HepG2 (cell line): Measurements from ENCODE around the gene DCST2. TPM values are rescaled to one million over a fixed set of nuclear protein-coding genes. Genes with fewer than 3 reads are reported as not detected.

Source experiments
- FOSL1 ChIP-seq: sonication (generic); formaldehyde crosslinking; IDR thresholded peaks from 2 replicates; pipeline ENCODE4 v1.9.0; 2021; ENCODE audit warnings: missing genetic modification reagents, borderline replicate concordance
- GZF1 ChIP-seq: sonication (generic); formaldehyde crosslinking; IDR thresholded peaks from 2 replicates; pipeline ENCODE4 v1.5.1; 2020; ENCODE audit warnings: mild to moderate bottlenecking, missing genetic modification reagents
- HDAC1 ChIP-seq: sonication (generic); formaldehyde crosslinking; IDR thresholded peaks from 2 replicates; pipeline ENCODE4 v1.5.1; 2020; ENCODE audit warnings: mild to moderate bottlenecking, missing genetic modification reagents
- NR3C1 ChIP-seq: sonication (generic); formaldehyde crosslinking; IDR thresholded peaks from 2 replicates; pipeline ENCODE4 v1.4.0; 2020; ENCODE audit warnings: missing genetic modification reagents
- POLR2AphosphoS5 ChIP-seq: IDR thresholded peaks from 2 replicates; pipeline ENCODE4 v1.6.1; 2012; ENCODE audit warnings: low read depth, low read length
- TAF1 ChIP-seq: sonication (generic); formaldehyde crosslinking; IDR thresholded peaks from 2 replicates; pipeline ENCODE4 v1.4.0; 2020; ENCODE audit warnings: missing genetic modification reagents
- ZNF12 ChIP-seq: sonication (generic); formaldehyde crosslinking; IDR thresholded peaks from 2 replicates; pipeline ENCODE4 v1.5.0; 2020; ENCODE audit warnings: missing genetic modification reagents
- ZNF350 ChIP-seq: sonication (generic); formaldehyde crosslinking; IDR thresholded peaks from 2 replicates; pipeline ENCODE4 v1.4.0; 2020; ENCODE audit warnings: mild to moderate bottlenecking, low read depth, missing genetic modification reagents, borderline replicate concordance
- ZNF530 ChIP-seq: sonication (generic); formaldehyde crosslinking; IDR thresholded peaks from 2 replicates; pipeline ENCODE4 v1.5.0; 2020; ENCODE audit warnings: low read depth, mild to moderate bottlenecking, missing genetic modification reagents
- ZNF891 ChIP-seq: sonication (generic); formaldehyde crosslinking; IDR thresholded peaks from 2 replicates; pipeline ENCODE4 v1.5.0; 2020; ENCODE audit warnings: mild to moderate bottlenecking, missing genetic modification reagents
- polyA plus RNA-seq, 8 experiments: library from polyadenylated mRNA; depleted of rRNA in 3 of 8; stranded (reverse) in 7 of 8; unstranded in 1 of 8; fragments of >200 nt; fragmentation: Illumina TruSeq in 4 of 8; extraction: Trizol in 4 of 8; gene quantifications; 2 replicates each; pipeline versions ENCODE4 v1.2.1 to v1.2.3, GENCODE V29; 2011 to 2016; ENCODE audit warnings: low read depth in 4 of 8, missing spikeins in 1 of 8, mixed read lengths in 1 of 8; ENCODE audit not compliant: insufficient read depth in 1 of 8
- total RNA-seq, 5 experiments: library from RNA; depleted of rRNA; stranded (reverse); fragments of >200 nt; fragmentation: Illumina TruSeq; extraction: Trizol; gene quantifications; 2 replicates each; pipeline ENCODE4 v1.2.3, GENCODE V29; 2016; ENCODE audit warnings: low read depth in 1 of 5
- TF ChIP-seq, protein P1 (sequence below), 2 experiments: sonication (generic) in 1 of 2; formaldehyde crosslinking in 1 of 2; IDR thresholded peaks; 2 replicates each; pipeline versions ENCODE4 v1.4.0 to v1.6.1; 2018 to 2020; ENCODE audit warnings: missing genetic modification reagents in 2 of 2, borderline replicate concordance in 1 of 2, low read depth in 1 of 2, mild to moderate bottlenecking in 1 of 2, missing biosample characterization in 1 of 2
- TF ChIP-seq, protein P2 (sequence below): sonication (generic); formaldehyde crosslinking; IDR thresholded peaks from 2 replicates; pipeline ENCODE4 v1.4.0; 2020; ENCODE audit warnings: missing genetic modification reagents
- TF ChIP-seq, protein P3 (sequence below): sonication (generic); formaldehyde crosslinking; IDR thresholded peaks from 2 replicates; pipeline ENCODE4 v1.8.0; 2022; ENCODE audit warnings: mild to moderate bottlenecking, missing genetic modification reagents, moderate library complexity
- TF ChIP-seq, protein P4 (sequence below): sonication (generic); formaldehyde crosslinking; IDR thresholded peaks from 2 replicates; pipeline ENCODE4 v1.4.0; 2020; ENCODE audit warnings: missing genetic modification reagents, borderline replicate concordance
- TF ChIP-seq, protein P5 (sequence below): sonication (generic); formaldehyde crosslinking; IDR thresholded peaks from 2 replicates; pipeline ENCODE4 v1.8.0; 2022; ENCODE audit warnings: missing genetic modification reagents, mild to moderate bottlenecking, moderate library complexity, borderline replicate concordance
- TF ChIP-seq, protein P6 (sequence below): sonication (generic); formaldehyde crosslinking; IDR thresholded peaks from 2 replicates; pipeline ENCODE4 v1.5.1; 2020; ENCODE audit warnings: missing genetic modification reagents, mild to moderate bottlenecking, borderline replicate concordance

Gene DCST2
- total and polyA plus RNA-seq, 2 of the 13 experiments (the other 11 are each of a cell fraction or from before 2014, with no cell fraction given): 0.74 TPM; not detected in 1

DNA sequence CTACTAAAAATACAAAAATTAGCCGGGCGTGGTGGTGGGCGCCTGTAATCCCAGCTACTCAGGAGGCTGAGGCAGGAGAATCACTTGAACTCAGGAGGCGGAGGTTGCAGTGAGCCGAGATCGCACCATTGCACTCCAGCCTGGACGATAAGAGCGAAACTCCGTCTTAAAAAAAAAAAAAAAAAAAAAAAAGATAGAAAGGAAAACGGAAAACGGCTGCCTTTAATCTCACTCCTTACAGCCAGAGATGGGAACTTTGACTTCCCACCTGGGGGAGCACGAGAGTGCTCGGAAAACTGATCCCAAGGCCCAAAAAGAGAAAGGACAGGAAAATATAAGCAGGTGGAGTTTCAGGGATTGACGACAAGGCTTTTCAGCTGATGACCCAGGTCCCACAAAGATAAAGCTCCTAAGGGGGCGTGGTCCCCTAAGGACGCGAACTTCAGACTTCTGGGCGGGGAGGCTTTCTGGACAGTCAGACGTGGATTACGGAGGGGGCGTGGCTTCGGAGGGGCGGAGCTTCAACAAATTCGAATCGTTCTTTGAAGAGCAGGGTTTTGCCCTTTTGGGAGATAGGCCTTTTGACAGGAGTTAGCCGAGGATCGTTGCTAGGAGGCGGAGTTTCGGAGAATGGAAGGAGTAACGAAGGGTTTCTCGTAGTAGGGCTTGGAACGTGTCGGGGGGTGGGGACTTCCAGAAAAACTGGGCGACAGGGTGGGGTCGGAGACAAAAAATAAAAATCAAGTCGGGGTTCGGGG is 60.1 kb downstream of the DCST2 start (continued):
- TF ChIP-seq, protein P1, sequence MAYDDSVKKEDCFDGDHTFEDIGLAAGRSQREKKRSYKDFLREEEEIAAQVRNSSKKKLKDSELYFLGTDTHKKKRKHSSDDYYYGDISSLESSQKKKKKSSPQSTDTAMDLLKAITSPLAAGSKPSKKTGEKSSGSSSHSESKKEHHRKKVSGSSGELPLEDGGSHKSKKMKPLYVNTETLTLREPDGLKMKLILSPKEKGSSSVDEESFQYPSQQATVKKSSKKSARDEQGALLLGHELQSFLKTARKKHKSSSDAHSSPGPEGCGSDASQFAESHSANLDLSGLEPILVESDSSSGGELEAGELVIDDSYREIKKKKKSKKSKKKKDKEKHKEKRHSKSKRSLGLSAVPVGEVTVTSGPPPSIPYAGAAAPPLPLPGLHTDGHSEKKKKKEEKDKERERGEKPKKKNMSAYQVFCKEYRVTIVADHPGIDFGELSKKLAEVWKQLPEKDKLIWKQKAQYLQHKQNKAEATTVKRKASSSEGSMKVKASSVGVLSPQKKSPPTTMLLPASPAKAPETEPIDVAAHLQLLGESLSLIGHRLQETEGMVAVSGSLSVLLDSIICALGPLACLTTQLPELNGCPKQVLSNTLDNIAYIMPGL (CRISPR knock-in tag; IDR thresholded peaks at IDR 0.05; ENCODE audit: borderline replicate concordance in 1 of 2, low read depth in 1 of 2): no peak
- TF ChIP-seq, protein P2, sequence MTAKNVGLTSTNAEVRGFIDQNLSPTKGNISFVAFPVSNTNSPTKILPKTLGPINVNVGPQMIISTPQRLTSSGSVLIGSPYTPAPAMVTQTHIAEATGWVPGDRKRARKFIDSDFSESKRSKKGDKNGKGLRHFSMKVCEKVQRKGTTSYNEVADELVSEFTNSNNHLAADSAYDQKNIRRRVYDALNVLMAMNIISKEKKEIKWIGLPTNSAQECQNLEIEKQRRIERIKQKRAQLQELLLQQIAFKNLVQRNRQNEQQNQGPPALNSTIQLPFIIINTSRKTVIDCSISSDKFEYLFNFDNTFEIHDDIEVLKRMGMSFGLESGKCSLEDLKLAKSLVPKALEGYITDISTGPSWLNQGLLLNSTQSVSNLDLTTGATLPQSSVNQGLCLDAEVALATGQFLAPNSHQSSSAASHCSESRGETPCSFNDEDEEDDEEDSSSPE (CRISPR knock-in tag): 0 out of 2 replicates have a peak, but pooled peaks have one; percentile 34
- no peak for TF ChIP-seq GZF1
- TF ChIP-seq ZNF530 (CRISPR knock-in tag): no peak
- TF ChIP-seq NR3C1 (CRISPR knock-in tag): no peak
- TF ChIP-seq ZNF12: no peak
- peak; percentile 39 for TF ChIP-seq HDAC1 (CRISPR knock-in tag)
- peak; percentile 98 for TF ChIP-seq POLR2AphosphoS5
- TF ChIP-seq, protein P3, sequence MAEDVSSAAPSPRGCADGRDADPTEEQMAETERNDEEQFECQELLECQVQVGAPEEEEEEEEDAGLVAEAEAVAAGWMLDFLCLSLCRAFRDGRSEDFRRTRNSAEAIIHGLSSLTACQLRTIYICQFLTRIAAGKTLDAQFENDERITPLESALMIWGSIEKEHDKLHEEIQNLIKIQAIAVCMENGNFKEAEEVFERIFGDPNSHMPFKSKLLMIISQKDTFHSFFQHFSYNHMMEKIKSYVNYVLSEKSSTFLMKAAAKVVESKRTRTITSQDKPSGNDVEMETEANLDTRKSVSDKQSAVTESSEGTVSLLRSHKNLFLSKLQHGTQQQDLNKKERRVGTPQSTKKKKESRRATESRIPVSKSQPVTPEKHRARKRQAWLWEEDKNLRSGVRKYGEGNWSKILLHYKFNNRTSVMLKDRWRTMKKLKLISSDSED (CRISPR knock-in tag): no peak
- no peak for TF ChIP-seq ZNF891 (CRISPR knock-in tag)
- TF ChIP-seq, protein P4, sequence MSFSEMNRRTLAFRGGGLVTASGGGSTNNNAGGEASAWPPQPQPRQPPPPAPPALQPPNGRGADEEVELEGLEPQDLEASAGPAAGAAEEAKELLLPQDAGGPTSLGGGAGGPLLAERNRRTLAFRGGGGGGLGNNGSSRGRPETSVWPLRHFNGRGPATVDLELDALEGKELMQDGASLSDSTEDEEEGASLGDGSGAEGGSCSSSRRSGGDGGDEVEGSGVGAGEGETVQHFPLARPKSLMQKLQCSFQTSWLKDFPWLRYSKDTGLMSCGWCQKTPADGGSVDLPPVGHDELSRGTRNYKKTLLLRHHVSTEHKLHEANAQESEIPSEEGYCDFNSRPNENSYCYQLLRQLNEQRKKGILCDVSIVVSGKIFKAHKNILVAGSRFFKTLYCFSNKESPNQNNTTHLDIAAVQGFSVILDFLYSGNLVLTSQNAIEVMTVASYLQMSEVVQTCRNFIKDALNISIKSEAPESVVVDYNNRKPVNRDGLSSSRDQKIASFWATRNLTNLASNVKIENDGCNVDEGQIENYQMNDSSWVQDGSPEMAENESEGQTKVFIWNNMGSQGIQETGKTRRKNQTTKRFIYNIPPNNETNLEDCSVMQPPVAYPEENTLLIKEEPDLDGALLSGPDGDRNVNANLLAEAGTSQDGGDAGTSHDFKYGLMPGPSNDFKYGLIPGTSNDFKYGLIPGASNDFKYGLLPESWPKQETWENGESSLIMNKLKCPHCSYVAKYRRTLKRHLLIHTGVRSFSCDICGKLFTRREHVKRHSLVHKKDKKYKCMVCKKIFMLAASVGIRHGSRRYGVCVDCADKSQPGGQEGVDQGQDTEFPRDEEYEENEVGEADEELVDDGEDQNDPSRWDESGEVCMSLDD (CRISPR knock-in tag): no peak; the same call in 1 of the 2 replicates
- TF ChIP-seq TAF1: no peak
- TF ChIP-seq, protein P5, sequence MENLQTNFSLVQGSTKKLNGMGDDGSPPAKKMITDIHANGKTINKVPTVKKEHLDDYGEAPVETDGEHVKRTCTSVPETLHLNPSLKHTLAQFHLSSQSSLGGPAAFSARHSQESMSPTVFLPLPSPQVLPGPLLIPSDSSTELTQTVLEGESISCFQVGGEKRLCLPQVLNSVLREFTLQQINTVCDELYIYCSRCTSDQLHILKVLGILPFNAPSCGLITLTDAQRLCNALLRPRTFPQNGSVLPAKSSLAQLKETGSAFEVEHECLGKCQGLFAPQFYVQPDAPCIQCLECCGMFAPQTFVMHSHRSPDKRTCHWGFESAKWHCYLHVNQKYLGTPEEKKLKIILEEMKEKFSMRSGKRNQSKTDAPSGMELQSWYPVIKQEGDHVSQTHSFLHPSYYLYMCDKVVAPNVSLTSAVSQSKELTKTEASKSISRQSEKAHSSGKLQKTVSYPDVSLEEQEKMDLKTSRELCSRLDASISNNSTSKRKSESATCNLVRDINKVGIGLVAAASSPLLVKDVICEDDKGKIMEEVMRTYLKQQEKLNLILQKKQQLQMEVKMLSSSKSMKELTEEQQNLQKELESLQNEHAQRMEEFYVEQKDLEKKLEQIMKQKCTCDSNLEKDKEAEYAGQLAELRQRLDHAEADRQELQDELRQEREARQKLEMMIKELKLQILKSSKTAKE (CRISPR knock-in tag): peak; percentile 25; the same call in 1 of the 2 replicates
- TF ChIP-seq, protein P6, sequence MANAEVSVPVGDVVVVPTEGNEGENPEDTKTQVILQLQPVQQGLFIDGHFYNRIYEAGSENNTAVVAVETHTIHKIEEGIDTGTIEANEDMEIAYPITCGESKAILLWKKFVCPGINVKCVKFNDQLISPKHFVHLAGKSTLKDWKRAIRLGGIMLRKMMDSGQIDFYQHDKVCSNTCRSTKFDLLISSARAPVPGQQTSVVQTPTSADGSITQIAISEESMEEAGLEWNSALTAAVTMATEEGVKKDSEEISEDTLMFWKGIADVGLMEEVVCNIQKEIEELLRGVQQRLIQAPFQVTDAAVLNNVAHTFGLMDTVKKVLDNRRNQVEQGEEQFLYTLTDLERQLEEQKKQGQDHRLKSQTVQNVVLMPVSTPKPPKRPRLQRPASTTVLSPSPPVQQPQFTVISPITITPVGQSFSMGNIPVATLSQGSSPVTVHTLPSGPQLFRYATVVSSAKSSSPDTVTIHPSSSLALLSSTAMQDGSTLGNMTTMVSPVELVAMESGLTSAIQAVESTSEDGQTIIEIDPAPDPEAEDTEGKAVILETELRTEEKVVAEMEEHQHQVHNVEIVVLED: no peak
- TF ChIP-seq ZNF350 (CRISPR knock-in tag): no peak
- no peak for TF ChIP-seq FOSL1 (CRISPR knock-in tag)
